Activated naive CD8-positive, alpha-beta T cell treated with anti-CD3 and anti-CD28 coated beads, Interleukin-2, amount 10 ng/mL, durations not matched to agents 7 days and 5 days (primary cell): ENCODE results near the gene NRXN2. TPM values are rescaled to one million over a fixed set of nuclear protein-coding genes. Genes with fewer than 3 reads are reported as not detected.
A peak's percentile ranks its signal among the peaks of the same experiment; 100 is the strongest.

Experiments used
- ATAC-seq: fragments of 150-1000 bp; cut with Tn5 transposase; one replicate; pipeline ENCODE4 v1.10.0; 2021; ENCODE audit warnings: low read depth, moderate library complexity
- POLR2A ChIA-PET: fragments of 350-600 bp; sonication (Branson Sonifier 250); formaldehyde crosslinking; loops from one replicate; lab custom pipeline; 2021; ENCODE audit warnings: antibody characterized with exemption; lab: Charles Lee
- DNase-seq: peaks from one replicate; pipeline ENCODE4 v3.0.0; 2021
- H3K27ac Mint-ChIP-seq: one replicate; pipeline ENCODE4 v1.8.0; 2022; ENCODE audit warnings: mild to moderate bottlenecking, mixed read lengths
- H3K27me3 Mint-ChIP-seq: one replicate; pipeline ENCODE4 v1.8.0; 2022; ENCODE audit warnings: mild to moderate bottlenecking, moderate library complexity, mixed read lengths
- H3K36me3 Mint-ChIP-seq: one replicate; pipeline ENCODE4 v1.8.0; 2021; ENCODE audit warnings: mild to moderate bottlenecking, mixed read lengths
- H3K4me1 Mint-ChIP-seq: one replicate; pipeline ENCODE4 v1.8.0; 2021; ENCODE audit warnings: mixed read lengths
- H3K4me3 Mint-ChIP-seq: one replicate; pipeline ENCODE4 v1.8.0; 2022; ENCODE audit warnings: mild to moderate bottlenecking, moderate library complexity, mixed read lengths
- H3K9me3 Mint-ChIP-seq: one replicate; pipeline ENCODE4 v1.8.0; 2021; ENCODE audit warnings: mixed read lengths
- total RNA-seq, 2 experiments: library from RNA; stranded (reverse); gene quantifications; one replicate each; pipeline ENCODE4 v1.2.3, GENCODE V29; 2021

NRXN2 gene
- total RNA-seq, 2 experiments from 2014 or later = 0.36 TPM; not detected in 1

DNA sequence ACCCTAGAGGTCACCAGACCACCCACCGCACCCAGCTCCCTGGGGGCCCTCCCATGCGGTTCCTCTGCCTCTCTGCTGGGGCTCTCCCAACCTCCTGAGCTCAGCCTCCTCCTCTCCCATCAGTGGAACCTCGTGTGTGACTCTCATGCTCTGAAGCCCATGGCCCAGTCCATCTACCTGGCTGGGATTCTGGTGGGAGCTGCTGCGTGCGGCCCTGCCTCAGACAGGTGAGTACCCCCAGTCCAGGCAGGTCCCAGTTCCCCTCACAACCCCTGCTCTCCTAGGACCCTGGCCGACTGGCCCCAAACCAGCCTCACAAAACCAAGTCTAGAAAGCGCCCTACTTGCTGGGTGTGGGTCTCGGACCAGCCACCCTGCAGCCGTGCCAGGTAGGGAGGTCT lies 130.3 kb downstream of the NRXN2 start:
- no peak for ATAC-seq
- Mint-ChIP-seq H3K27me3 (peaks cover 15% of the 10 kb centered on the region), H3K9me3 (peaks cover 10% of the 10 kb centered on the region), H3K36me3 (no peaks in the 10 kb centered on the region), H3K27ac (no peak overlapping the region), H3K4me3 (no peak overlapping the region), H3K4me1 (no peaks in the 10 kb centered on the region)
- peak; percentile 13 for DNase-seq
- POLR2A ChIA-PET = no interaction called here

GRCh38 chr11:64592234-64592615 lies 130.8 kb downstream of the NRXN2 start:
- POLR2A ChIA-PET = no interaction called here
- no peaks in the 10 kb centered on the region for H3K4me1 Mint-ChIP-seq
- H3K27me3 Mint-ChIP-seq = peaks cover 19% of the 10 kb centered on the region
- ATAC-seq (no peak), DNase-seq (peak; percentile 17)
- H3K4me3 Mint-ChIP-seq = no peak overlapping the region
- no peak overlapping the region for H3K27ac Mint-ChIP-seq
- H3K9me3 Mint-ChIP-seq = peaks cover 10% of the 10 kb centered on the region
- H3K36me3 Mint-ChIP-seq = no peaks in the 10 kb centered on the region

GRCh38 chr11:64591257-64592233 lies 131.5 kb downstream of the NRXN2 start:
- DNase-seq (peak; percentile 17), ATAC-seq (no peak)
- peaks cover 22% of the 10 kb centered on the region for H3K27me3 Mint-ChIP-seq
- no peaks in the 10 kb centered on the region for H3K4me1 Mint-ChIP-seq
- no peak overlapping the region for H3K4me3 Mint-ChIP-seq
- no peak overlapping the region for H3K27ac Mint-ChIP-seq
- peaks cover 10% of the 10 kb centered on the region for H3K9me3 Mint-ChIP-seq
- no peaks in the 10 kb centered on the region for H3K36me3 Mint-ChIP-seq
- POLR2A ChIA-PET = no interaction called here

- no peaks in the 10 kb centered on the region for H3K36me3 Mint-ChIP-seq
- H3K27me3 Mint-ChIP-seq = peaks cover 28% of the 10 kb centered on the region
- H3K27ac Mint-ChIP-seq = no peak within 1 kb of the TSS
- H3K4me1 Mint-ChIP-seq = no peaks in the 10 kb centered on the region
- H3K4me3 Mint-ChIP-seq = no peak within 1 kb of the TSS
- POLR2A ChIA-PET = no interaction called here
- DNase-seq (peak; percentile 7), ATAC-seq (no peak)
- H3K9me3 Mint-ChIP-seq = peaks cover 10% of the 10 kb centered on the region
Observed at GRCh38 chr11:64590763-64591221, 132.2 kb downstream of the NRXN2 start, which contains the start of gene SLC22A12. Gene SLC22A12, plus strand, starts transcription at chr11:64591220. Its CDS starts 337 bp downstream, at chr11:64591557.

DNA sequence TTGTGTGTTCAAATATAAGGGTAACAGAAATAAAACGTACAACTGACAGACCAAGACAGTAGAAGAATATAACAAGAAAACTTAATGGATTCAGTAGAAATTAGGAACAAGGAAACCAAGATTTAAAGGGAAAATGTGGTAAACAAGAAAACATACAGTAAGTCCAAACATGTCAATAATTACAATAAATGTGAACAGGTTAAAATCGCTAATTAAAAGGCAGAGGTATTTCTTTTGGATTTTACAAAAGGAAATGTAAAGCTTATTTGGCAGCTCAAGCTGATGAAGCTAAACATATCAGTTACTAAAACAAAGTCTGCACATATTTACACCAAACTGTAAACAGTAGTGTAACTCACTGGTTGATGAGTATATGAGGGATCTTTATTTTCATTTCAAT lies 134.3 kb downstream of the NRXN2 start:
- H3K27ac Mint-ChIP-seq = no peak overlapping the region
- ATAC-seq = no peak
- H3K4me1 Mint-ChIP-seq = no peaks in the 10 kb centered on the region

GRCh38 chr11:64586366-64586765 lies 136.6 kb downstream of the NRXN2 start:
- no peak overlapping the region for H3K27ac Mint-ChIP-seq
- H3K9me3 Mint-ChIP-seq = peaks cover 10% of the 10 kb centered on the region
- POLR2A ChIA-PET = no interaction called here
- no peaks in the 10 kb centered on the region for H3K36me3 Mint-ChIP-seq
- ATAC-seq (no peak), DNase-seq (no peak)
- no peaks in the 10 kb centered on the region for H3K4me1 Mint-ChIP-seq
- H3K27me3 Mint-ChIP-seq = peaks cover 28% of the 10 kb centered on the region
- H3K4me3 Mint-ChIP-seq = no peak overlapping the region

More for the DNA sequence above, 134.3 kb downstream of the NRXN2 start:
- POLR2A ChIA-PET = no interaction called here
- DNase-seq = no peak
- Mint-ChIP-seq H3K4me3 (no peak overlapping the region), H3K27me3 (peaks cover 28% of the 10 kb centered on the region), H3K9me3 (peaks cover 10% of the 10 kb centered on the region), H3K36me3 (no peaks in the 10 kb centered on the region)

DNA sequence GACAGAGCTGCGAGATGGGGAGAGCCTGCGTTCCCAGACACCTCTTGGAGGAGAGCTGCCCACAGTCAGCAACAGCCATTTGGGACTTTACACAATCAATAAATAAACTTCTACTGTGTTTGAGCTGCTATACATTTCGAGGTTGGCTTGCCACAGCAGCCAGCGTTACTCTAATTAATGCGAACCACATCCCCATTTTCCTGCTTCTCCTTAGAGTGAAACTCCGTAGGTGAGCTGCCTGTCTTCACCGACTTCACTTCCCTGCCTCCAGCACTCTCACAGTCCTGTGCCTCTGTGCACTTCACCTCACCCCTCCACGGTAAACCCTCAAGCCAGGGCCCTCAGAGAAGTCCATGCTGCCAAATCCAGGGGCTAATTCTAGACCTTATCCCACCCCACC lies 137.8 kb downstream of the NRXN2 start:
- DNase-seq (peak; percentile 17), ATAC-seq (no peak)
- no peak overlapping the region for H3K27ac Mint-ChIP-seq
- H3K36me3 Mint-ChIP-seq = no peaks in the 10 kb centered on the region
- H3K4me1 Mint-ChIP-seq = no peaks in the 10 kb centered on the region
- no peak overlapping the region for H3K4me3 Mint-ChIP-seq
- peaks cover 10% of the 10 kb centered on the region for H3K9me3 Mint-ChIP-seq
- POLR2A ChIA-PET = no interaction called here
- peaks cover 24% of the 10 kb centered on the region for H3K27me3 Mint-ChIP-seq

- Mint-ChIP-seq H3K4me1 (no peaks in the 10 kb centered on the region), H3K27ac (no peak overlapping the region), H3K9me3 (peaks cover 7% of the 10 kb centered on the region), H3K27me3 (peaks cover 21% of the 10 kb centered on the region), H3K4me3 (no peak overlapping the region), H3K36me3 (no peaks in the 10 kb centered on the region)
- no peak for ATAC-seq
- POLR2A ChIA-PET = no interaction called here
- no peak for DNase-seq
Observed at GRCh38 chr11:64583296-64584262, 139.4 kb downstream of the NRXN2 start.

- no peak overlapping the region for H3K27ac Mint-ChIP-seq
- no peak for DNase-seq
- POLR2A ChIA-PET = no interaction called here
- H3K4me3 Mint-ChIP-seq = no peak overlapping the region
- no peak for ATAC-seq
- peaks cover 1% of the 10 kb centered on the region for H3K9me3 Mint-ChIP-seq
- H3K4me1 Mint-ChIP-seq = no peaks in the 10 kb centered on the region
- H3K36me3 Mint-ChIP-seq = no peaks in the 10 kb centered on the region
- H3K27me3 Mint-ChIP-seq = peaks cover 15% of the 10 kb centered on the region
Observed at GRCh38 chr11:64582885-64583284, 140.1 kb downstream of the NRXN2 start.

DNA sequence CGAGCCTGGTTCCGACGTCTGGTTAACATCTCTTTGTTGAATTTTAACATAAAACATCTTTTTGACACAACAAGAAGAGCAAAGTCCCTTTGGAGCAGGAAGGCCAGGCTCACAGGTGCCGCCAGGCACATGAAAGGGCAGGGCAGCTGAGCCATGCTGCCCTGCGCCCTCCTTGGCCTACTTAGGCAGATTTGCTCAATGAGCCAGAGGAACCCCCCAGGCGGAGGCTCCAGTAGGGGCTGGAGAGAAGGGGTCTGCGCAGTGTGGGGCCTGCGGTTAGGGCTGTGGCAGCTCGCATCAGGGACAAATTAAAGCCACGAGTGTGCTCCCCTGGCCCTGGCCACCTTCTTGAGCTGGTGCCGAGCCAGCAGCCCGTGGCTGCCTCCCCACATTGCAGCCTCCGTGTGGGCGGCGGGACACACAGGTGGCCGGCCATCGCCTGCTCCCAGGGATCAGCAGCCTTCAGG lies 141.9 kb downstream of the NRXN2 start:
- no peaks in the 10 kb centered on the region for H3K9me3 Mint-ChIP-seq
- no peak for ATAC-seq
- no peak overlapping the region for H3K4me3 Mint-ChIP-seq
- DNase-seq = no peak
- H3K4me1 Mint-ChIP-seq = no peaks in the 10 kb centered on the region
- H3K36me3 Mint-ChIP-seq = no peaks in the 10 kb centered on the region
- no peak overlapping the region for H3K27ac Mint-ChIP-seq
- H3K27me3 Mint-ChIP-seq = peaks cover 2% of the 10 kb centered on the region
- POLR2A ChIA-PET = no interaction called here

- DNase-seq = no peak
- H3K27ac Mint-ChIP-seq = no peak overlapping the region
- no peaks in the 10 kb centered on the region for H3K27me3 Mint-ChIP-seq
- no peaks in the 10 kb centered on the region for H3K4me1 Mint-ChIP-seq
- no peaks in the 10 kb centered on the region for H3K9me3 Mint-ChIP-seq
- POLR2A ChIA-PET = no interaction called here
- ATAC-seq = no peak
- no peak overlapping the region for H3K4me3 Mint-ChIP-seq
- H3K36me3 Mint-ChIP-seq = no peaks in the 10 kb centered on the region
Observed at GRCh38 chr11:64580412-64580811, 142.6 kb downstream of the NRXN2 start.

DNA sequence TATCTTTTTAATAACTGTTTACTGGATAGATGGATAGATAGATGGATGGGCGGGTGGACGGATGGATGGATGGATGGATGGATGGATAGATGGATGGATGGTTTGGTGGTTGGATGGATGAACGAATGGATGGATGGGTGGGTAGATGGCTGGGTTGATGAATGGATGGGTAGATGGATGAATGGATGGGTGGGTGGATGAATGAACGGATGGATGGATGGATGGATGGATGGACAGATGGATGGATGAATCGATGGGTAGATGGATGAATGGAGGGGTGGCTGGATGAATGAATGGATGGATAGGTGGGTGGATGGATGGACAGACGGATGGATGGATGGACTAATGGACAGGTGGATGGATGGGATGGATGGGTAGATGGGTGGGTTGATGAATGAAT lies 145.8 kb downstream of the NRXN2 start:
- H3K4me3 Mint-ChIP-seq = no peak overlapping the region
- peak; percentile 2 for DNase-seq
- POLR2A ChIA-PET = no interaction called here
- no peaks in the 10 kb centered on the region for H3K9me3 Mint-ChIP-seq
- H3K27me3 Mint-ChIP-seq = peaks cover 5% of the 10 kb centered on the region
- no peaks in the 10 kb centered on the region for H3K4me1 Mint-ChIP-seq
- no peak overlapping the region for H3K27ac Mint-ChIP-seq
- no peaks in the 10 kb centered on the region for H3K36me3 Mint-ChIP-seq
- no peak for ATAC-seq

DNA sequence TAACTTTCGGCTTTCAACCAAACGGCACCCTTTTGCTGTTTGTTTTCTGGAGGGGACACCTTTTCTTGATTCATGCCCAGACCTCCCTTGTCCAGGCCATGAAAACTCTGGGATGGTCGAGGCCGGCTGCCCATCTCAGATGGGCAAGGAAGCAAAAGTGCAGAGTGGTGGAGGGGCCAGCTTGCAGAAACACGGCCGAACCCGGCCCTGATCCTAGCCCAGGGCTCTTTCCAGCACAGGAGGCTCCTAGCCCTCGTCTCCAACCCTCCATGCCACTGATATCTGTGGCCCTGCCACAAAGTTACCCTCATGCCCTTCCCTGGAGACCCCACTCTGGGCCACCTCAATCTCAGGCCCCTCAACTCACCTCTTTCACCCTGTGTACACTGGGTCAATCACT lies 150.9 kb downstream of the NRXN2 start:
- Mint-ChIP-seq H3K4me1 (no peaks in the 10 kb centered on the region), H3K36me3 (no peaks in the 10 kb centered on the region), H3K27ac (no peak overlapping the region), H3K9me3 (no peaks in the 10 kb centered on the region), H3K4me3 (no peak overlapping the region), H3K27me3 (peaks cover 5% of the 10 kb centered on the region)
- no peak for DNase-seq
- POLR2A ChIA-PET = no interaction called here
- ATAC-seq = no peak
